NCI-H1930 (cell line): Measurements from ENCODE around the gene PDCL2.
"Not testable (repeated sequence)": the region's sequence is repeated elsewhere in the genome, so short reads cannot be mapped to it uniquely, and the experiment has no call there.

Experiments used
- DNase-seq, 2 experiments: peaks; one replicate each; lab custom pipeline; 2025; lab: John Stamatoyannopoulos, UW

PDCL2 gene

DNA sequence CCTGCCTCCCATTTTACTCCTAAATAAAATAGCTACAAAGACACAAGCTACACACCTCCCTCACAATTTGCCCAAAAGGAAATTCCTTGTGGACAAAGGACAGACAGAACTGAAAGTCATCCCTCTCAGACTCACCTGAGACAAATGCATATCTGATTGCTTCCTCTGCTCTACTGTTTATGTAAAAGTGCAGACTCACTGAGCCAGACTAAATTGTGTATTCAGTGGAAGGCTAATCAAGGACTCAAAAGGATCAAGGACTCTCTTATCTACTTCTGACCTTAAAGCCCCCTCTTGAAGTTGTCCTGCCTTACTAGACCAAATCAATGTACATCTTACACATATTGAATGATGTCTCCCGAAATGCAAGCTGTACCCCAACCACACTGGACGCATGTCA, 3.9 kb downstream of the PDCL2 start:
- DNase-seq = no peak

DNA sequence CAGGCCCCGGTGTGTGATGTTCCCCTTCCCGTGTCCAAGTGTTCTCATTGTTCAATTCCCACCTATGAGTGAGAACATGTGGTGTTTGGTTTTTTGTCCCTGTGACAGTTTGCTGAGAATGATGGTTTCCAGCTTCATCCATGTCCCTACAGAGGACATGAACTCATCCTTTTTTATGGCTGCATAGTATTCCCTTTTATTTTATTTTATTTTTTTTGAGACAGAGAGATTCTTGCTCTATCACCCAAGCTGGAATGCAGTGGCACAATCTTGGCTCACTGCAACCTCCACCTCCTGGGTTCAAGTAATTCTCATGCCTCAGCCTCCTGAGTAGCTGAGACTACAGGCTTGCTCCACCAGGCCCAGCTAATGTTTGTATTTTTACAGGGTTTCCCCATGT, 9.3 kb downstream of the PDCL2 start:
- DNase-seq = not testable (repeated sequence)

DNA sequence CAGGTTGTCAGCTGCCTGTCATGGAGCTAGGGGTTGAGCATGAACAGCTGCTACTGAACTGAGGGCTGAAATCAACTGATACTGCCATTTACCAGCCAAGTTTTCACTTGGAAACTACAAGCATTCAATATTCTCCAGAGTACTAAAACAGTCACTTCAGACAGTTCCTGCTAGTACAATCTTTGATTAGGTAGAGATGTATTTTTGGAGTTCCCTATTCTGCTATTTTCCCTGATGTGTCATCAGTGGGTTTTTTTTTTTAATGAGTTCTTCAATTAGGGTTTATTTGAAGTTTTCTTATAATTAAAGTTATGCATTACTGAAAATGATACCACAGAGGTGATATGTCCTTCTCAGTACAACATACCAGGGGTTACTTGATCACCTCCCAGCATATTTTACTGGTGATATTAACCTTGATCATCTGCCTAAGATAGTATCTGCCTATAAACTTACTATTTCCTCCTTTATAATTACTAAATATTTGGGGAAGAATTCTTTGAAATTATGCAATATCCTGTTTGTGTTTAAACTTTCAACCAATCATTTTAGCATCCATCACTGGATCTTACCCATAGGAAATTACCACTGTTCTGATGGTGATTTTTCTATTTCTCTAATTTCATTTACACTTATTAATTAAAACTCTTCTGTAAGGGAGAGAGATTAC, 13.6 kb downstream of the PDCL2 start:
- no peak for DNase-seq

DNA sequence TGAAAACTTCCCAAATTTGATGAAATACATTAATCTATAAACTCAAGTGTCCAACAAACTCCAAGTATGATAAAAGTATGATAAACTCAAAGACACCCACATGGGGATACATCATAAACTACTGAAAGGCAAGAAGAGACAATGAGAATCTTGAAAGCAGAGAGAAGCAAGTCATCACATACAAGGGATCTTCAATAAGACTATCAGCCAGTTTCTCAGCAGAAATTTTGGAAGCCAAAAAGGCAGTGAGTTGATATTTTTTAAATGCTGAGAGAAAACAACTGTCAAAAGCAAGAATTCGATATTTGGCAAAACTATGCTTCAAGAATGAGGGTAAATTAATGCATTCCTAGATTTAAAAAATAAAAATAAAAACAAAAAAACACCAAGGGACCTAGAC, 16.5 kb downstream of the PDCL2 start:
- DNase-seq = no peak

DNA sequence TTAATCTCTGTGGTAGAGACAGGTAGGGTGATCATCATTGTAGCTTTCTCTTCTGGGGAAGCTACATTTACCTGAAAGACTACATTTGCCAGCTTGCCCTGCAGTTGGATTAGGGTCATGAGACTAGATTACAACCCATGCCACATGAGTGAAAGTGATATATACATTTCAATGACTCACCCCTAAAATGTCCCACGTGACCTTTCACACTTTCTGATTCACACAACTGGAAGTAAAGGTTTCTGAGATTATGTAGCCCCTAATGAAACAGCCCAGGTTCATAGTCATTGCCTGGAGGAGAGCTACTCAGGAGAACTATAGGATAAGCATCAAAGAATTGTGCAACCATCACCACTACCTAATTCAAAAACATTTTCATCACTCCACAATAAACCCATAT, 17.8 kb downstream of the PDCL2 start:
- DNase-seq = no peak

DNA sequence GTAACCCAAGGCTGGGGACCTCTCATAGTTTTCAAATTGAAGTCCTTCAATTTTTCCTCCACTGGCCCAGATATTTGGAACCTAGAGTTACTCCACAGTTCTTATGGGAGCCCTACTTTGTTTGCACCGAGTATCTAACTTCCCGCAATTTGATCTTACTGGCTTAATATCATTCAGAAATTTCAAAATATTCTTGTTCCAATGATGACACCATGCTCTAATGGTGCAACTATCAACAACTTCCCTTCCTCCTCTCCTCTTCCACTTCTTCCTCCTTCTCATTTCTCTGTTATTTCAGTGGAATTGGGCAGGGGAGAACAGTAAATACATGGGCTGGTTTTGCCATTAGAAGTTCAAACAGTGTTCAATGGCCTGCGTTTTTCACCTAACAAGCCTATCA, 20.2 kb downstream of the PDCL2 start:
- no peak for DNase-seq

DNA sequence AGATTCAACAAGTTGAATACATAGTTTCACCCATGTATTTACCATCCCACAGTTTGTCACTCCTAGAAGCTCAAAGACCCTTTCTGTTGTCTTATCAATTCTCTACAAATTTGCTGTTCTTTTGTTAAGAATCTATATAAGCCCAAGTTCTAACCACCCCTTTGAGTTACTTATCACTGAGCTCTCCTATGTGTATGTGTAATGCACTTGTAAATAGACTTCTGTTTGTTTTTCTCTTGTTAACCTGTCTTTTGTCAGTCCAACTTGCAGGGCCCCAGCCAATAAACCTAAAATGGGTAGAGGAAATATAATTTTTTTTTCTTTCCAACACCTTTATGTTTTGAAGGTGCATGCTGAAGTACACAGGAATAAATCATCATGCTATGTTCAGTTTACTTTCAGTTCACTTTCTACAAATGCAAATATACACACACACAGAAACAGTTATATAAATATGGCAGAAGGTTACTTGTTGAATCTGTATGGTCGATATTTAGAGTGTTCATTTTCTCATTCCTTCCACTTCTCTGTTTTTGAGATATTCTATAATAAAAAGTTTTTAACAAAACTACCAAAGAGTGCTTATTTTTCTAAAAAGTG, 23.0 kb downstream of the PDCL2 start:
- no peak for DNase-seq

DNA sequence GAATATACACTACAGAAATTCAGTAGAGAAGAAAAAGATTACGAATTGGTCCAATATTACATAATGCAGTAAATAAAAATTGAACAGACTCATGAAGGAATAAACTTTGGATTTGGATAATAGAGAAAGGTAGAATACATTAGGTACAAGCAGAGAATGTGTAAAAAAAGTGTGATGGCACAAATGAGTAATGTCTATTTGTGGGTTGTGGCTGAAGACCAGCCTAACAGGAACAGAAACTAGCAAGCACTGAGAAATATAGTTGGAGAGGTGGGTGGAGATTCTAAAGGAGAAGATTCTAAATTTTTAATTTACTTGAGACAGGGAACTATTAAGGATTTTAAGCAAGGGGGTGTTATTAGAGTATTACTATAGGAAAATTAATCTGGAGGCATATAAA, 30.2 kb downstream of the PDCL2 start:
- no peak for DNase-seq

DNA sequence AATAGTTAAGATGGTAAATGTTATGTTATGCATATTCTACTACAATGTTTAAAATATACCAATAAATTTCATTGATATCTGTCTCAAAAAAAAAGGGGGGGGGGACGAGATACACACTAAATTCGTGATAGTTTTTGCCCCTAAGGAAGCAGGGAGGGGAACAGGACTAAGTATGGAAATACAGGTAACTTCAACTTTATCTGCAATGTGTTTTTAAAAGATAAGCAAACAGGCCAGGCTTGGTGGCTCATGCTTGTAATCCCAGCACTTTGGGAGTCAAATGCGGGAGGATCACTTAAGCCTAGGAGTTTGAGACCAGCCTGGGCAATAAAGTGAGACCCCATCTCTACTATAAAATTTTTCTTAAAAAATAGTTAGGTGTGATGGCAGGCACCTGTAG, 31.9 kb downstream of the PDCL2 start:
- no peak for DNase-seq

DNA sequence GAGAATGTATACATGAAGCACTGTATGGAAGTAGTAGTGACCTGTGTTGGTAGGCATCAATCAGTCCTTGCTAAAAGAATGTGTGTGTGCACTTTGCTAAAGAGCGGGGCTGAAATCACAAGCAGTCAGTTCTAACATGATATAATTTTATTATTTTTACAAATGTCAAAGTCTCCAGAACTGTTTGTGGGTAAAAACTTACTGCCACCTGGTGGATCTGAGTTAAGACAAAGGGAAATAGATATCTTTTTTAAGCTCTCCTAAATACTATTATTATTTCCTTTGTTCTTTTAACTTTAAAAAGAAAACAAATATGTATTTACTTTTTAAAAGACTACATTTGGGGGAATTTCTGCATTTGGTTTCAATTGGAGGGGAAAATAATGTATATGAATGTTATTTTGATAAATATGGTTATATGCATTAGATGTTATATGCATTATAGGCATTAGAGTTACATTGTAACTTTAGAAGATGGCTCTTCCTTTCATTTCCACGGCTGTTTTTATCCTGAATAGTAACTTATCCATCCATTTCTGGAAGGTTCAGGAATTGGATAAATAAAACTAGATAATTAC, 37.5 kb downstream of the PDCL2 start:
- DNase-seq = no peak

DNA sequence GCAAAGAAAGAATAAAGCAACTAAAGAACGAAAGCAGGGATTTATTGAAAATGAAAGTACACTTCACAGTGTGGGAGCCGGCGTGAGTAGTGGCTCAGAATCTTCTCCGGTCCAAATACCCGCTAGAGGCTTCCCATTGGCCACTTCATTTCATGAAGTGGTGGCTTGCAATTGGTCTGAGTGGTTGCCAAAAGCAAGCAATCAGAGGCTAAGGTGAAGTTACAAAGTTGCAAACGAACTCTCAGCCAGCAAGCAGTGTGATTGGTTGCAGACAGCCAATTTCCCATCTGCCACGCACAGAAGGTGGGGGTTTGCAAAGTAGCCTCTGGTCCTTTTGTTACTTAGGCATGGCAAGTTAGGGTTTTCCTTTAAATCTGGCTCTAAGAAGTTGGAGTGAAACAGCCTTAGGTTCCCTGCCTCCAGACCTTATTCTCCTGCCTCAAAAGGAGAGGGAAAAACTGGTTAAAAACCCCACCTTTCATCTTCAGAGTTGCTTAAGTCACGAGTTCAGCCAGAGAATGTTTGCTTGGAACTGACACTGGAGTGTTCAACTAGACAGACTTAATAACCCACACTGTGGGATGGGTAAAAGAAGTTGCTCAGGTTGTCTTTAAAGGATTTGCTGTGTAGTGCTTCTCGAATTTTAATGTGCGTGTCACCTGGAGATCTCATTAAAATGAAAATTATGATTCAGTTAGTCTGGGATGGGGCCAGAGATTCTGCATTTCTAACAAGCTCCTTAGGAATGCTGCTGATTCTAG, 38.4 kb downstream of the PDCL2 start:
- DNase-seq = no peak

DNA sequence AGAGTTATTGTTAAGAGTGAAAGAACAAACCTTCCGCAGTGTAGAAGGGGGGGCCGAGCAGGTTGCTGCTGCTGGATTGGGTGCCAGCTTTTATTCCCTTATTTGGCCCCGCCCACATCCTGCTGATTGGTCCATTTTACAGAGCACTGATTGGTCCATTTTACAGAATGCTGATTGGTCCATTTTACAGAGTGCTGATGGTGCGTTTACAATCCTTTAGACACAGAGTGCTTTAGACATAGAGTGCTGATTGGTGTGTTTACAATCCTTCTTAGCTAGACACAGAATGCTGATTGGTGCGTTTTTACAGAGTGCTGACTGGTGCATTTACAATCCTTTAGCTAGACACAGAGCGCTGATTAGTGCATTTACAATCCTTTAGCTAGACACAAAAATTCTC, 40.1 kb downstream of the PDCL2 start:
- not testable (repeated sequence) for DNase-seq

DNA sequence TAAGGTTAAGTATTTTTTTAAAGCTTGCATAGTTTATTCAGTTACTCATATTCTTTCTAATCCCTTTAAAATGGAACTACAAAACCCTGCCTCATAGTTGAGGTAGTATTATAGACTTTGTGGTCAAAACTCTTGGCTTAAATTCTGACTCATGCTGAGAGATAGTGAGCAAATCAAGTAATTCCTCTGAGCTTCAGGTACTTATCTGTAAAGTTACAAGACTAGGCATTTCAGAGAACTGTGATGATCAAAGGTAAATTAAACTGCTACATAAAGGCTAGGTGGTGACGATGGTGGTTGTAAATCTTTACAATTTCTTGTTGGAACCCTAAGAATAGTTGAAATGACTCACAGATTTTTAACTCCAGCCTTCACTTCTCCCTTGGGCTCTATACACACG, 42.2 kb downstream of the PDCL2 start:
- no peak for DNase-seq

DNA sequence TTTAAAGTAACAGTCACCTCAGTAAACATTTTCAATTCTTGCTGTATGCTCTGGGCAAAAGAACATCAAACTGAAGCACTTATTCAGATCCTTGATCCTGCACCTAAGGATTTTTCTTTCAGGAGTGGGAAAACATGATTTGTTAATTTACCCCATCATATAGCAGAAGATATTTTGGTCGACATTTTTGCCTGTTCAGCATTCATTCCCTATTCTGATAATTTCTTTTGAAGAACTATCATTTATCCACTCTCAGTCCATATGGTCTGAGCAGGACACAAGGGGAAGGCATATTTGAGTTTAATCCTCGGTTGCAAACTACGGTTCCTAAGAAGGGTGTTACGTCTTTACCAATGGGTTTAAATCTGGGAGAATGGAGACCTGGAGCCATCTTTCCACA, 44.1 kb downstream of the PDCL2 start:
- no peak for DNase-seq

DNA sequence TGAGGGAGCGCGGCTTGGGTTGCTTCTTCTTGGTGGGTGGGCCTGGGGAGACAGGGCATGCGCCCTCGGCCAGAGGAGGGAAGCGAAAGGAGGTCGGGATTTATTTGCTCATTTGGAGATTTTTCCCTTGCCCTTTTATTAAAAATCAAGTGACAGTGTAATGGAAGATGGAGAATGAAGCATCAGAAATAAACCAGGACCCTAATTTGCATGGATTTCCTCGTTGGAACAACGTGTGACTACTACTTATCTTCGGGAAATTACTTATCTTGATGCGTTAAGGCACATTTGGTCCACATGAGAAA, 44.6 kb downstream of the PDCL2 start:
- DNase-seq = no peak

DNA sequence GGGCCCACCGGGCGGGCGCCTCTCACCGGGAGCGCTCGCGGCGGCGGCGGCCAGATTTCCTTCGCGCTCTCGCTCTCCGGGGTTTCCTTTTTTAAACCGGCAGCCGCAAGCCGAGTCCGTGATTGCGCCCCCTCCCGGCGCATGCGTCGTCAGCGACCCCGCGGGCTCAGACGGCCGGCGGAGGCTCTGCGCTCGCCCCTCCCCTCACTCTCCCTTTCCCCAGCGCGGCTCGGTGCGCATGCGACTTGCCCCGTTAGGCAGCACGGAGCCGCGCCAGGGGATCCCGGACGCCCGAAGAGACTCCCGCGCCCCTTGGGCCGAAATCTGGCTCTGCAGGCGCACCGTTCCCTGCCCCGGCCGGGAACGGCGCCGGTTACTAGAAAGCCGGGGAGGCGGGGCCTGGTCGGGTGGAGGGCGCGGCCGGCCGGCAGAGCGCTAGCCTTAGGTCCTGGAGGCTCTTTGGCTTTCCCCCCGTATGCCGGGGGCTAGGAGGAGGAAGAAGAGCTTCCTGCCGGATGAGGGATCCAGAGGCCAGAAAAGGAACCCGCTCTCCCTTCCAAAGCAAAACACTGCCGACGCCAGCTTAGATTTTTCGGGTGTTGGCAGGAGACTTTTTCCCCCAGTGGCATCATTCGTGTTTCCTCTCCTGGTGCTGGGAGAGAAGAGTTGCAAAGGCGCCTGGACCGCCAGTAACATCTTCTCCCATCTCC, 45.1 kb downstream of the PDCL2 start, which contains the start of gene CLOCK:
TSS of gene CLOCK (minus strand) at position 154 of the 710 bp plus-strand sequence. CDS start 64,124 bp downstream, outside the sequence.
- peak; percentile 87 to 90 for DNase-seq

DNA sequence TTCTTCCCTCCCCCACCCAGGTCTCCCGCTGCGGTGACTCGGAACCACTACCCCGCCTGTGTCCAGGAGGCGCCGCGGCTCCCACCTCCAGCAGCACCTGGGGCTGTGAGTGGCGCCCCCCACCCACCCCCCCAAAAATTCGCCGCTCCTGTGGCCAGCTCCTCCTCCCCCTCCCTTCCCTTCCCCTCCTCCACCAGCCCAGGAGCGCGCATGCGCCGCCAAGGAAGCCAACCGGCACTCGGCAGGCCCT, 45.6 kb downstream of the PDCL2 start:
- no peak for DNase-seq

DNA sequence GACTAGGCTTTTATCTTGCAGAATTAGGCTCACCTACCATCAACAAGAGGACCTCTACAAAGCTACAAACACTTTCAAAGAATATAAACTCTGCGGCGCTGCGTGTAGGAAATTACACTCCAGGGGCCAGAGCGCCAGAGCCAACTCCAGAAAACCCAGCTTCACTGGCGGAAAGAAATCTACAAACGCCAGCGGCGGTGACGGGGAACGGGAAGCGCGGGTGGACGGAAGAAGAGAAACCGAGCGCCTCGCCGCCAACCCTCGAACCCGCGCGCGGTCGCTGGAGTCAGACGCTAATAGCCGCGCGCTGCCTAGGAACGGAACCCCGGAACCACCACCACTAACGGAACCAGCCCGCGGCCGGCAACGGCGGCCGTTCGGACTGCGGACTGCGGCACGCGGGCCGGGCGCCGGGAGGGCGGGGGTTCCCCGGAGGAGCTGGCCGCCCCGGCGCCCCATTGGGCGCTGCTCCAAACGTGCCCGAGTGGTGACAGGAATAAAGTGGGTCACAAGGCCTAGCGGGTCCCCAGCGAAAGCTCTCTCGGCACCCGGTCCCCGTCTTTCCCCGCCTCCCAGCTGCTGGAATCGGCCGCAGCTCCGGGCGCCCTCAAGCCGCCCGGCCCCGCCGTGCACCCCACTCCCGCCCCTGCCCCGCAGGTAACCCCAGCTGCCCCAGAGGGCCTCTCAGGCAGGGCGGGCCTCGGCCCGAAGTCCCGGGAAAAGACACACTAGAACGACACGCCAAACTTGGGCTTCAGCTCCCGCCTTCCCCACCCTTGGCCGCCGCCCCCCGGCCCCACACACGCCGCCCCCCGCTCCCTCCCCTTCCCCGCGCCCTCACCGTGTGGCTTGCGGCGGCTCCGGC, 46.2 kb downstream of the PDCL2 start:
- DNase-seq = peak; percentile 37 to 38

DNA sequence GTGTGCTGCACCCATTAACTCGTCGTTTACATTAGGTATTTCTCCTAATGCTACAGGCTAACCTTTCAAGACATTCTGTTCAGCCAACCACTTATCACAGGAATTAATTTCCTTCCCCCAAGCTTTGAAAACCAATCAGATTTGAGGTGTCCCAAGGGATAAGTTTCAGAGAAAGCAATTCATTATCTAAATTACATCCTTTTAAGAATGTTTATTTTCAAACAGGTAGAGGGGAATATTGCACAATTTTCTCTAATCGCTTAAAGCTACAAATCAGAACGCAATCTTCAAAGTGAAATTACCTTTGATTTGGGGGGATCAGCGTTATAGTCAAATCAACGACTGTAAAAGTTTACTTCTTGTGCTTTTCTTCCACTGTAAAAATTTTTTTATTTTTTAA, 46.9 kb downstream of the PDCL2 start:
- DNase-seq = peak in 1 of 2 experiments; percentile 16

DNA sequence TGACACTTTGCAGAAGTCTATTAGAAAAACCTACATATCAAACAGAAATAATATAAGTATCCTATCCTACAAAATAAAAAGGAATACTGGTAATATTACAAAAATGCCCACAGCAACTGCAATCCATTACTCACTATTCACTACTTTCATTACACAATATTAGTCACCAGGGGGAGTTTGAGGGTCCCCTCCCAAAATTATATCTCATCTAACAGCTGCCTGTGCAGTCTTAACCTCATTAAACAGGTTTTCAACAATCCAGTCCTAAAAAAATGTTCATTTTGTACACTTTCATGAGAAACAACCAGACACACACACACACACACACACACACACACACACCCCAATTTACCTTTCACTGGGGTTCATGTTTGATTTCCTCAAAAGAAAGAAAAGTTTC, 48.2 kb downstream of the PDCL2 start:
- no peak for DNase-seq

DNA sequence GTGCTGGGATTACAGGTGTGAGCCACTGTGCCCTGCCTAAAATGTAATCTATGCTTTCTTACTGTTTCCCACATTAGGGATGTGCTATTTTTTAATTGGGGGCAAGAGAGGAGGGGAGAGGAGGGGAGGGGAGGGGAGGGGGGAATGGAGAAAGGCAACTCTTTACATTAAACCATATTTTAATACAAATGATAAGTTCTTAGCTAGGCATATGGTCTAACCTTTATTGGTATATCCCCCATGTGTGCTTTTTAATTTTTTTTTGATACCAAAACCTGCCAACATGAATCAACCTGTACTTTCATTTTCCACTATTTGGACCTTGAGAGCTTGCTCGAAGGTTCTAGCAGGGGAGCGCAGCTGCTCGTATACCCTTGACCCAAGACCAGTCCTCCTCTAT, 51.8 kb downstream of the PDCL2 start:
- DNase-seq = no peak

DNA sequence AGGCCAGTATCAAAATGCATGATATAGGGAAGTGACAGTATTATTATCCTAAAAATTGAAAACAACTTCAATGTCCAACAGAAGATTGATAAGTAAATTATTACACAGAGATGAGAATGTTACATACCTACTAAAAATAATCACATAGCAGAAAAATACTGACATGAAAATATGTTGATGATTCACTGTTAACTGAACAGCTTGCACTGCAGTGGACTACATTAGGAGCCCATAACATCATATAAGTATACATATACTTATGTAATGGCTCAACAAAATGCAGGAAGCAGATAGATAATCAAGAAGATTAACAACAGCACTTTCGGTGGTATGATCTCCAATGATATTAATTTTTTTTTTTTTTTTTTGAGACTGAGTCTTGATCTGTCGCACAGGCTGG, 52.4 kb downstream of the PDCL2 start:
- DNase-seq = no peak
